ES-I3 (cell line): ENCODE data around the gene KIF5B.
"Not testable (repeated sequence)": the region's sequence is repeated elsewhere in the genome, so short reads cannot be mapped to it uniquely, and the experiment has no call there.

Experiments used
- H3K36me3 ChIP-seq: 2 replicates; pipeline ENCODE4 v1.6.1; 2013; ENCODE audit warnings: mild to moderate bottlenecking, low read length, control low read depth, moderate library complexity; ENCODE audit not compliant: insufficient read depth
- H3K4me1 ChIP-seq: 2 replicates; pipeline ENCODE4 v1.6.1; 2013; ENCODE audit warnings: mild to moderate bottlenecking, control low read depth, low read length; ENCODE audit not compliant: insufficient read depth
- H3K9ac ChIP-seq: 2 replicates; pipeline ENCODE4 v1.6.1; 2013; ENCODE audit warnings: low read depth, mild to moderate bottlenecking, low read length, moderate library complexity
- H3K9me3 ChIP-seq: 2 replicates; pipeline ENCODE4 v1.6.1; 2013; ENCODE audit warnings: mild to moderate bottlenecking, low read length, moderate library complexity; ENCODE audit not compliant: control insufficient read depth, insufficient read depth

The KIF5B gene

DNA sequence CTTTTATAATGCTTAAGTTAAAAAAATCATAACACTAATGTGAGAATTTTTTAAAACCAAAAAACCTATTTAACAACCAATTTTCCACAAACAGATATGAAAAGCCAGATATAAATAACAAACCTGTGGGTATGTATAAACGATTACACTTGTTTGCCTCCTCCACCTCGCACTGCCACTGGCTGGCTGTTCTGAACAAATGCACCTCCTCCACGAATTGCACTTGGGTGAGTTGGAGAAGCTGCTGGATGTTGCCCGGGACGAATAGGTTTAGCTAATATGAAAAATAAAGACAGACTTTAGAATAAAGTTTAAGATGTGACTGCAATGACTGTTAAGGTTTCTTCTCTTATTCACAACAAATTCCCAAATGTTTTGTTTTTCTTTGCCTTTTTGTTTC, 40.8 kb downstream of the KIF5B start:
- H3K9ac ChIP-seq, result no peak overlapping the region
- peaks cover 25% of the 10 kb centered on the region for H3K36me3 ChIP-seq
- H3K4me1 ChIP-seq, result no peaks in the 10 kb centered on the region
- no peaks in the 10 kb centered on the region for H3K9me3 ChIP-seq

DNA sequence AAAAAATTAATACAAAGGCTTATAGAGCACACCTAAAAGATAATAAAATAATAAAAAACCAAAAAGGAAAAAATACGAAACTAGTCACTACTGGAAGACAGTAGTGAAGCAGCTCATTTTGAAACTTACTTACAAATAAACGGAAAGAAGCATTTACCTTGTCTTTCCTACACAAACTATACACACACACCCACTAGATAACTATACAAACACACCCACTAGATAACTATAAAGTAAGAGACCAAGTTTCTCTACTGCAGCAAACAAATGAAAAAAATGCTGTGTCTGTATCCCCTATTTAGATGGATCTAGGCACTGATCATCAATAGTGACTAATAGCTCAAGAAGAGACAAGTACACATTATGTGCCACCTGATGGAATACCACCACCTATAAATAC, 49.2 kb downstream of the KIF5B start:
- Histone ChIP-seq H3K9ac (no peak overlapping the region), H3K4me1 (peaks cover 12% of the 10 kb centered on the region; the same call in 1 of the 2 replicates), H3K9me3 (no peaks in the 10 kb centered on the region), H3K36me3 (no peaks in the 10 kb centered on the region; the same call in 1 of the 2 replicates)

DNA sequence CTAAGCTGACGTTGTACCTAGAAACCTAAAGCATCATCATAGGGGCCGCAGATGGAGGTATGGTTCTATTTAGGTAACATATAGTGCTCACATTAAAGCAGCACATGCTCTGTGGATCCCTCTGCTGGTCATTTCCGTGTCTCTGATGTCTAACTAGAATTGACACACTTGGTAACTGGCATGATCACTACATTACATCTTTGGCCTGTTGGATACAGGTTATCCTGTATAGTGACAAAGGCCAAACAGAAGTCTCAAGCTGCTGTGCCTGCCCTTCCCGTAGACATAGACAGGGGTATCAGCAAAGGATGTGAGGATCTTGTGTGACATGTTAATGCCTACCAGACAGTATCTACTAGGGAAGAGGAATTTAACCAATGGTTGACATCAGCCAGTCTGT, 51.2 kb downstream of the KIF5B start:
- no peaks in the 10 kb centered on the region for H3K36me3 ChIP-seq
- H3K9ac ChIP-seq, result no peak overlapping the region
- H3K4me1 ChIP-seq, result peaks cover 25% of the 10 kb centered on the region
- H3K9me3 ChIP-seq, result no peaks in the 10 kb centered on the region

DNA sequence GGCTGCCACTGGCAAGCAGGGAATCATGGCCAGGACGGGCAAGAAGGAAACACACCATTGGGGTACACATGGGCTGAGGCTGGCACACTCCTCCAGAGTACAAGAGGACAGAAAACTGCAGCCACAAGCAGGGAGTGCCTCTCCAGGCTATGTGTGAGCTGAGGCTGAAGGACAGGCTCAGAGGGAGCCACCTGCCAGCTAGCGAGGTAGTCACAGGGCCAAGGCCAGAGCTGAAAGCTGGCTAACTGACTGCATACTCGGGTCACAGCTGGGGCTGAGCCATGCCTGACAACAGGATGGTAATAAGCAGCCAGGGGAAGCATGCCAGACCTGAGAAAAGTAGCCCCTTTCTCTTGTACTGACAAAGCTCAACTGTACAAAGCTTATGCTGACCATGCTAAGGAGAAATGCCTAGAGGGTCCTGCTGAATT, 52.0 kb downstream of the KIF5B start:
- Histone ChIP-seq H3K4me1 (peaks cover 32% of the 10 kb centered on the region), H3K9ac (no peak overlapping the region), H3K9me3 (no peaks in the 10 kb centered on the region), H3K36me3 (no peaks in the 10 kb centered on the region)

DNA sequence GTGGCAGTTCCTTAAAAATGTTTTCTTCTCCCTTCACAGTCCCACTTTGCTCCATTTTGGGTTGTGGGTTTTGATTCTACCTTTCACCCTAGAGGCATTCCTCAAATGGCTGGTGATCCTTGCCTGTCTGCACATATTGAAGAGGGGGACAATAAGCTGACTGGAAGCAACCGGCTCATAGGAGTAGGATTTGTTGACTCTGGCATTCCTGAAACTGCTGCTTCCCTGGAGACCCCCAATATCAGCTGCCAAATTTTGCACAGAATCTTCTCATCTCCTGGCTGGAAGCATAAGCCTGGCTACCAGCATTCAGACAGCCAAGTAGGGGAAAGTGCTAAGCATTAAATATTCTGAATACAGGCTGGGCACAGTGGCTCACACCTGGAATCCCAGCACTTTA, 53.7 kb downstream of the KIF5B start:
- no peak overlapping the region for H3K9ac ChIP-seq

DNA sequence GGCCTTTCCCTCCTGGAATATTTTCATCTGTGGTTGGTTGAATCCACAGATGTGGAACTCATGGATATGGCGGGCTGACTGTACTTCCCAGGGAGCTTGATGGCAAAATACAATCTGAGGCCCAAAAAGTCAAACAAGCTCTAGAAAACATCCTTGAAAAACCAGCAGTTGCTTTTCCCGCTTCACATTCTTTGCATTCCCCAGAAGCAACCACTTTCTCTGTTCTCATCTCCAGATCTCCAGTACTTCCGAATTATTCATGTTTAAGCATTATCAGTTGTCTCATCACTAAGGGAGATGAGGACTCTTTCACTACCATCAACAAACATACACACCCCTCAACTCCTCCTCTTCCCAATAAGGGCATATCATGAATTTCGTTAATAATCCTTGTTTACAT, 55.3 kb downstream of the KIF5B start:
- Histone ChIP-seq H3K36me3 (no peaks in the 10 kb centered on the region), H3K9me3 (no peaks in the 10 kb centered on the region), H3K4me1 (peaks cover 35% of the 10 kb centered on the region), H3K9ac (no peak overlapping the region)

More for the DNA sequence above, 53.7 kb downstream of the KIF5B start:
- peaks cover 35% of the 10 kb centered on the region for H3K4me1 ChIP-seq
- no peaks in the 10 kb centered on the region for H3K9me3 ChIP-seq
- no peaks in the 10 kb centered on the region for H3K36me3 ChIP-seq

DNA sequence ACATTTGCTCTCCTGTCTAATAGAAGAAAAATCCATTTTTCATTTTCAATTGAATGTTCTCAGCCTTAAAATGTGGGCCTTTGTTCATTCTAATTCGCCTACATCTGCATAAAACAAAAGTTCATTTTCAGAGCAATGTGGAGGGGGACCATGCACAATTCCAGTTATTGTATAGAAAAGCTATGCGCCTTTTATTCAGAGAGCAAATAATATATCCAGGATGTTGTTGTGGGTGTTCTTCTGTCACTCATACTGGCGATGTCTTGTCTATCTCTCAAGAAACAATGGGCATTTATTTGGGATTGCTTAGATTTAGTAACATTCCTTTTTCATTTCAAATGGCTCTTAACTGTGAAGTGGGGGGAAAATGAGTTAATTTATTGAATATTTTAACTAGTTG, 56.4 kb downstream of the KIF5B start:
- no peak overlapping the region for H3K9ac ChIP-seq

DNA sequence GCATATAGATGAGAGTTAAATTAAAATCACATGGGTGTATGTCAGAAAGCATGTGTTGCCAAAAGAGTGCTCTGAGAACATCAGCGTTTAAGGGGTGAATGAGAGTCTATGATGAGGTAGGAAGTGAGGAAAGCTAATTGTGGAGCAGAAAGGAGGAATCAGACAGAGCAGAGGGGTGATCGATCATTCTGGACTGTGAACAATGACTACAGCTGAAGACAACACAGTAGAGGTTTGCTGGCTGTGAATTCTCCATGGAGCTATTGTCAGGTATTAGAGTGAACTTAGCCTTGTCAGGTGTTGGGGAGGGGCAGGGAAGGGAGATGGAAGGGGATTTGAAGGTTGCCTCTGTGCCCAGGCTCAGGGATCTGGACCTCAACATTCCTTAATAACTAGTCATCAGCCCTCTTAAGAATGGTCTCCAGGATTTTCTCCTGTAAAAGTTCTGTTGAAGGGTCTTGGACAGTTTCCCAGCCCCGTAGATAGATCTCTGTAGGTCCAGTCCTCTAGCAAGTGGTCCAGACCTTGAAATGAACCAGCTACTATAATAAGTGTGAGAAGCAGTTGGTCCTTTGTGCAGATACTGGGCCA, 57.1 kb downstream of the KIF5B start:
- no peak overlapping the region for H3K9ac ChIP-seq
- H3K4me1 ChIP-seq, result peaks cover 30% of the 10 kb centered on the region
- no peaks in the 10 kb centered on the region for H3K9me3 ChIP-seq
- H3K36me3 ChIP-seq, result no peaks in the 10 kb centered on the region

More for the DNA sequence above, 56.4 kb downstream of the KIF5B start:
- Histone ChIP-seq H3K36me3 (no peaks in the 10 kb centered on the region), H3K4me1 (peaks cover 35% of the 10 kb centered on the region), H3K9me3 (no peaks in the 10 kb centered on the region)

DNA sequence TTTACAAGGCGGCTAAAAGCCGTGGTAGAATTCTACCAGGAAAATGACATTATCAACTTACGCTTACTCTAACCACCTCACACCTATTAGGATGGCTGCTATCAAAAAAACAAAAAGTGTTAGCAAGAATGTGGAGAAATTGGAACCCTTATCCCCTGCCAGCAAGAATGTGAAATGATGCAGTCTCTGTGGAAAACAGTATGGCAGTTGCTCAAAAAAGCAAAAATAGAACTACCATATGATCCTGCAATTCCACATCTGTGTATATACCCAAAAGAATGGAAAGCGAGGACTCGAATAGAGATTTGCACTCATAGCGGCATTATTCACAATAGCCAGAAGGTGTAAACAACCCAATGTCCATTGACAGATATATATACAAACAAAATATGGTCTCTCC, 61.3 kb downstream of the KIF5B start:
- Histone ChIP-seq H3K4me1 (peaks cover 10% of the 10 kb centered on the region), H3K9ac (no peak overlapping the region), H3K36me3 (no peaks in the 10 kb centered on the region), H3K9me3 (no peaks in the 10 kb centered on the region; the same call in 1 of the 2 replicates)

DNA sequence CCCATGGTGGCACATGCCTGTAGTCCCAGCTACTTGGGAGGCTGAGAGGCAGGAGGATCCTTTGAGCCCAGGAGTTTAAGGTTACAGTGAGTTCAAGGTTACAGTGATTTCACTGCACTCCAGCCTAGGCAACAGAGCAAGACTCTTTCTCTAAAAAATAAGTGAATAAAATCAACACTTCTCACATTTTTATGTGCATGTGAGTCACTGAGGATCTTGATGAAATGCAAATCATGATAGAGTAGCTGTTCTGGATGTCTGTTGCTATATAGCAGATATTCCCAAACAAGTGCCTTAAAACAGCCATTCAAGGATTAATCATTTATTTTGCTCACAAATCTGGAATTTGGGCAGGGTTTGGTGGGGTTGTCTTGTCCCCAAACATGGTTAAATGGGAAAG, 65.3 kb downstream of the KIF5B start:
- H3K9ac ChIP-seq, result no peak overlapping the region

DNA sequence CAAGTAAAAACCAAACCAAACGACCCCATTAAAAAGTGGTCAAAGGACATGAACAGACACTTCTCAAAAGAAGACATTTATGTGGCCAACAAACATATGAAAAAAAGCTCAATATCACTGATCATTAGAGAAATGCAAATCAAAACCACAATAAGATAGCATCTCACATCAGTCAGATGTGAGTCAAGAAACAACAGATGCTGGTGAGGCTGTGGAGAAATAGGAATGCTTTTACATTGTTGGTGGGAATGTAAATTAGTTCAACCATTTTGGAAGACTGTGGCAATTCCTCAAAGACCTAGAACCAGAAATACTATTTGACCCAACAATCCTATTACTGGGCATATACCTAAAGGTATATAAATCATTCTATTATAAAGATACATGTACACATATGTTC, 68.4 kb downstream of the KIF5B start:
- H3K9ac ChIP-seq, H3K36me3 ChIP-seq, H3K4me1 ChIP-seq, H3K9me3 ChIP-seq: not testable (repeated sequence)

More for the DNA sequence above, 65.3 kb downstream of the KIF5B start:
- Histone ChIP-seq H3K4me1 (no peaks in the 10 kb centered on the region), H3K36me3 (no peaks in the 10 kb centered on the region), H3K9me3 (no peaks in the 10 kb centered on the region; the same call in 1 of the 2 replicates)

DNA sequence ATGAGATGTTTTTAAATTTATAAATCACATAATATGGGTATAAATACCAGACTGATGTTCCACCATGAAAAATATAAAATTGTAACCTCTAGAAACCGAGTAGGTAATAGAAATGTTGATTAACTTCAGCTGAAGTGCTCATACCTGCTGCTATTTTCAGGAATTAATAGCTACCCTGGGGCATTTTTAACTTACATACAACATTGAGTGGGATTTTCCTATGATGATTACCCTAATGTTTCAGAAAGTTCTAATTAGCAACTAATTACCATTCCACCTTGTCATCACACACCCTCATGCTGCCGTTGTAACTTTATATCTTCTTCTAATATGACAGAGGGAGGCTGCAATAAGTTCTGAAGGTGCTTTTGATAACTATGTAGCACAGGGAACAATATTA, 74.1 kb downstream of the KIF5B start:
- peaks cover 5% of the 10 kb centered on the region for H3K4me1 ChIP-seq
- H3K9me3 ChIP-seq, result peaks cover 3% of the 10 kb centered on the region; the same call in 1 of the 2 replicates
- no peaks in the 10 kb centered on the region for H3K36me3 ChIP-seq
- H3K9ac ChIP-seq, result no peak overlapping the region

DNA sequence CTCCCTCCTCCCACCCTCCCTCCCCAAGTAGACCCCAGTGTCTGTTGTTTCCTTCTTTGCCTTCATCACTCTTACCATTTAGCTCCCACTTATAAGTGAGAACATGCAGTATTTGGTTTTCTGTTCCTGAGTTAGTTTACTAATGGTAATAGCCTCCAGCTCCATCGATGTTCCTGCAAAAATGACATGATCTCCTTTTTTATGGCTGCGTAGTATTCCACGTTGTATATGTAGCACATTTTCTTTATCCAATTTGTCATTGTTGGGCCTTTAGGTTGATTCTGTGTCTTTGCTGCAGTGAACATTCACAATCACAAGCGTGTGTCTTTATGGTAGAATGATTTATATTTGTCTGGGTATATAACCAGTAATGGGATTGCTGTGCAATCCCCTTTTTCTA, 75.8 kb downstream of the KIF5B start:
- peaks cover 3% of the 10 kb centered on the region; the same call in 1 of the 2 replicates for H3K9me3 ChIP-seq
- no peaks in the 10 kb centered on the region for H3K36me3 ChIP-seq
- no peak overlapping the region for H3K9ac ChIP-seq
- H3K4me1 ChIP-seq, result peaks cover 9% of the 10 kb centered on the region

DNA sequence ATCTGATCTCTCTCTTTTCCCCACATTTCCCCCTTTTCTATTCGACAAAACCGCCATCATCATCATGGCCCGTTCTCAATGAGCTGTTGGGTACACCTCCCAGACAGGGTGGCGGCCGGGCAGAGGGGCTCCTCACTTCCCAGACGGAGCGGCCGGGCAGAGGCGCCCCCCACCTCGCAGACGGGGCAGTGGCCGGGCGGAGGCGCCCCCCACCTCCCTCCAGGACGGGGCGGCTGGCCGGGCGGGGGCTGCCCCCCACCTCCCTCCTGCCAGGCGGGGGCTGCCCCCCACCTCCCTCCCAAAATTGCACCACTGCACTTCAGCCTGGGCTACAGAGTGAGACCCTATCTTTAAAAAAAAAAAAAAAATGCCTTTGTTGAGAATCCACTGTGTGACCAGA, 77.2 kb downstream of the KIF5B start:
- H3K9ac ChIP-seq, H3K9me3 ChIP-seq, H3K36me3 ChIP-seq: not testable (repeated sequence)
- peaks cover 17% of the 10 kb centered on the region for H3K4me1 ChIP-seq

DNA sequence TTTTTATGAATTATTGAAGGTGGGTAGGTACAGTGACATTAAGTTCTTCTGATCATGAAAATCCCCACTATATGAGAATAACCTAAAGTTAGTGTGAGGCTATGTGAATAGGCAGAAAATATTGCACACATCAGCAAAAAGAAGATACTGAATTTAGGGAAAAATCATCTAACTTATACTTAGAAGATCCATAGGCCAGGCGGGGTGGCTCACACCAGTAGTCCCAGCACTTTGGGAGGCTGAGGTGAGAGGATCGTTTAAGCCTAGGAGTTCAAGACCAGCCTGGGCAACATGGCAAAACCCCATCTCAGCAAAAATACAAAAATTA, 78.1 kb downstream of the KIF5B start:
- peaks cover 17% of the 10 kb centered on the region for H3K4me1 ChIP-seq
- H3K36me3 ChIP-seq, result no peaks in the 10 kb centered on the region
- peaks cover 3% of the 10 kb centered on the region; the same call in 1 of the 2 replicates for H3K9me3 ChIP-seq
- H3K9ac ChIP-seq, result no peak overlapping the region
